IMR-90 (cell line): Measurements from ENCODE around the gene TRPM3.

Source experiments
- BHLHE40 ChIP-seq: fragments of 150-350 bp; IDR thresholded peaks from 2 replicates; pipeline ENCODE4 v1.6.1; 2016; ENCODE audit warnings: mild to moderate bottlenecking, low read depth, low read length
- CEBPB ChIP-seq: IDR thresholded peaks from 2 replicates; pipeline ENCODE4 v1.6.1; 2012; ENCODE audit warnings: low read depth, low read length, improper control_type of control experiment
- ELK1 ChIP-seq: fragments of 150-350 bp; IDR thresholded peaks from 2 replicates; pipeline ENCODE4 v1.6.1; 2016; ENCODE audit warnings: low read depth, mild to moderate bottlenecking, low read length, moderate library complexity, borderline replicate concordance
- FOS ChIP-seq: fragments of 150-350 bp; IDR thresholded peaks from 2 replicates; pipeline ENCODE4 v1.6.1; 2016; ENCODE audit warnings: low read depth, low read length
- MAZ ChIP-seq: IDR thresholded peaks from 2 replicates; pipeline ENCODE4 v1.6.1; 2012; ENCODE audit warnings: low read depth, mild to moderate bottlenecking, low read length, improper control_type of control experiment, moderate library complexity, borderline replicate concordance
- MXI1 ChIP-seq: IDR thresholded peaks from 2 replicates; pipeline ENCODE4 v1.6.1; 2012; ENCODE audit warnings: low read depth, mild to moderate bottlenecking, low read length, moderate library complexity, borderline replicate concordance
- NFE2L2 ChIP-seq: fragments of 150-350 bp; IDR thresholded peaks from 2 replicates; pipeline ENCODE4 v1.6.1; 2016; ENCODE audit warnings: low read depth, mild to moderate bottlenecking, low read length
- POLR2A ChIP-seq: IDR thresholded peaks from 2 replicates; pipeline ENCODE4 v1.6.1; 2012; ENCODE audit warnings: mild to moderate bottlenecking, low read depth, low read length
- RAD21 ChIP-seq: IDR thresholded peaks from 2 replicates; pipeline ENCODE4 v1.6.1; 2012; ENCODE audit warnings: low read length, improper control_type of control experiment
- RFX5 ChIP-seq: IDR thresholded peaks from 2 replicates; pipeline ENCODE4 v1.8.0; 2012; ENCODE audit warnings: low read depth, mild to moderate bottlenecking, low read length, moderate library complexity
- SMC3 ChIP-seq: fragments of 150-350 bp; IDR thresholded peaks from 2 replicates; pipeline ENCODE4 v1.6.1; 2016; ENCODE audit warnings: low read depth, mild to moderate bottlenecking, antibody characterized with exemption, low read length, moderate library complexity
- TF ChIP-seq, protein P1 (sequence below): conservative IDR thresholded peaks from 2 replicates; pipeline ENCODE4 v1.5.1; 2012; ENCODE audit warnings: mild to moderate bottlenecking, low read depth, low read length, improper control_type of control experiment
- TF ChIP-seq, protein P2 (sequence below): fragments of 150-350 bp; IDR thresholded peaks from 2 replicates; pipeline ENCODE4 v1.6.1; 2017; ENCODE audit warnings: mild to moderate bottlenecking, antibody characterized with exemption, low read length, low read depth

DNA sequence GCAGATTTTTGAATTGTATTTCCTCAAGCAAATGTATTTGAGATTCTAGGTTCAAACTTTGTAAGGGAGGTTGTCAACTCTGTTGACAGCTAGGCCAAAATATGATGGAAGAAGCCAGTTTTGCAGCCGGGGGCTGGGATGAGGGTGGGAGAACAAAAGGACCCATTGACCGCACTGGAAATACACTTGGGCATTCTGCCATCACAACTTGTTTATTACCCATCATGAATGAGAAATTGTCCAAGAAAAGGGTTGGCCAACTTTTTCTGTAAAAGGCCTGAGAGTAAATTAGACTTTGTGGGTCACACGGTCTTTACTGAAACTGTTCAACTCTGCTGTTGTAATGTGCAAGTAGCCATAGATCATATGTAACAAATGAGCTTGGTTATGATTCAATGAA lies 485.6 kb downstream of the TRPM3 start:
- TF ChIP-seq BHLHE40 (no peak), ELK1 (no peak), POLR2A (no peak), MAZ (no peak), MXI1 (no peak), CEBPB (no peak), RAD21 (no peak), NFE2L2 (no peak), FOS (no peak), RFX5 (no peak), SMC3 (no peak)
- TF ChIP-seq, protein P1, sequence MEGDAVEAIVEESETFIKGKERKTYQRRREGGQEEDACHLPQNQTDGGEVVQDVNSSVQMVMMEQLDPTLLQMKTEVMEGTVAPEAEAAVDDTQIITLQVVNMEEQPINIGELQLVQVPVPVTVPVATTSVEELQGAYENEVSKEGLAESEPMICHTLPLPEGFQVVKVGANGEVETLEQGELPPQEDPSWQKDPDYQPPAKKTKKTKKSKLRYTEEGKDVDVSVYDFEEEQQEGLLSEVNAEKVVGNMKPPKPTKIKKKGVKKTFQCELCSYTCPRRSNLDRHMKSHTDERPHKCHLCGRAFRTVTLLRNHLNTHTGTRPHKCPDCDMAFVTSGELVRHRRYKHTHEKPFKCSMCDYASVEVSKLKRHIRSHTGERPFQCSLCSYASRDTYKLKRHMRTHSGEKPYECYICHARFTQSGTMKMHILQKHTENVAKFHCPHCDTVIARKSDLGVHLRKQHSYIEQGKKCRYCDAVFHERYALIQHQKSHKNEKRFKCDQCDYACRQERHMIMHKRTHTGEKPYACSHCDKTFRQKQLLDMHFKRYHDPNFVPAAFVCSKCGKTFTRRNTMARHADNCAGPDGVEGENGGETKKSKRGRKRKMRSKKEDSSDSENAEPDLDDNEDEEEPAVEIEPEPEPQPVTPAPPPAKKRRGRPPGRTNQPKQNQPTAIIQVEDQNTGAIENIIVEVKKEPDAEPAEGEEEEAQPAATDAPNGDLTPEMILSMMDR, result no peak
- TF ChIP-seq, protein P2, sequence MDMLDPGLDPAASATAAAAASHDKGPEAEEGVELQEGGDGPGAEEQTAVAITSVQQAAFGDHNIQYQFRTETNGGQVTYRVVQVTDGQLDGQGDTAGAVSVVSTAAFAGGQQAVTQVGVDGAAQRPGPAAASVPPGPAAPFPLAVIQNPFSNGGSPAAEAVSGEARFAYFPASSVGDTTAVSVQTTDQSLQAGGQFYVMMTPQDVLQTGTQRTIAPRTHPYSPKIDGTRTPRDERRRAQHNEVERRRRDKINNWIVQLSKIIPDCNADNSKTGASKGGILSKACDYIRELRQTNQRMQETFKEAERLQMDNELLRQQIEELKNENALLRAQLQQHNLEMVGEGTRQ, result no peak
